ENCODE measurements around the gene TRAF4.
A peak's percentile ranks its signal among the peaks of the same experiment; 100 is the strongest.

TRAF4 gene

GRCh38 chr17:28710861-28711722, 32.7 kb upstream of the TRAF4 start:
- no peaks in the 10 kb centered on the region for H3K9me3 ChIP-seq (ENCODE audit: insufficient read depth, low read length, severe bottlenecking)
- peaks cover 4% of the 10 kb centered on the region; the same call in 1 of the 2 replicates for H3K36me3 ChIP-seq (ENCODE audit: insufficient read depth, low read length)
- DNase-seq (peak; percentile 97), ATAC-seq (ENCODE audit: insufficient read depth, low read depth) (peak; percentile 89)
- H3K27me3 ChIP-seq (ENCODE audit: insufficient read depth, low read length, poor library complexity) = no peaks in the 10 kb centered on the region
- no peaks in the 10 kb centered on the region for H4K20me1 ChIP-seq (ENCODE audit: insufficient read depth, low read length)
- H3K4me1 ChIP-seq (ENCODE audit: insufficient read depth, low read length) = peaks cover 28% of the 10 kb centered on the region
- H3K9ac ChIP-seq (ENCODE audit: low read depth, low read length) = peak overlapping the region; percentile 68
- peak overlapping the region; percentile 84 for H3K27ac ChIP-seq (ENCODE audit: low read length)
- H3K4me3 ChIP-seq (ENCODE audit: low read depth in 1 of 2, low read length in 2 of 2) = peak overlapping the region; percentile 37 to 58; a peak in 3 of 4 replicates
- H3K4me2 ChIP-seq (ENCODE audit: insufficient read depth, low read length) = peak overlapping the region; percentile 69
- peaks cover 10% of the 10 kb centered on the region for H3K79me2 ChIP-seq (ENCODE audit: insufficient read depth, low read length)
- H2AFZ ChIP-seq (ENCODE audit: low read depth, low read length) = peak overlapping the region; percentile 83
- TF ChIP-seq EZH2 (IDR thresholded peaks at IDR 0.05; ENCODE audit: borderline replicate concordance, low read depth, low read length, severe bottlenecking) = no peak

- peak within 1 kb of the TSS; percentile 83 for H2AFZ ChIP-seq (ENCODE audit: low read depth, low read length)
- ATAC-seq (ENCODE audit: insufficient read depth, low read depth) = peak; percentile 58
Observed at GRCh38 chr17:28711723-28712031, 32.1 kb upstream of the TRAF4 start, which contains the start of gene PROCA1. PROCA1 (minus strand) TSS chr17:28711888; CDS start chr17:28711660, 228 bp downstream.

GRCh38 chr17:28712032-28712704, 31.6 kb upstream of the TRAF4 start:
- Histone ChIP-seq H3K27me3 (ENCODE audit: insufficient read depth, low read length, poor library complexity) (no peaks in the 10 kb centered on the region), H3K4me1 (ENCODE audit: insufficient read depth, low read length) (peaks cover 28% of the 10 kb centered on the region), H3K4me2 (ENCODE audit: insufficient read depth, low read length) (peak overlapping the region; percentile 69), H3K4me3 (ENCODE audit: low read depth in 1 of 2, low read length in 2 of 2) (peak overlapping the region; percentile 19 to 58; a peak in 3 of 4 replicates), H3K36me3 (ENCODE audit: insufficient read depth, low read length) (no peaks in the 10 kb centered on the region), H3K27ac (ENCODE audit: low read length) (peak overlapping the region; percentile 71), H4K20me1 (ENCODE audit: insufficient read depth, low read length) (no peaks in the 10 kb centered on the region), H3K79me2 (ENCODE audit: insufficient read depth, low read length) (peaks cover 10% of the 10 kb centered on the region), H3K9ac (ENCODE audit: low read depth, low read length) (peak overlapping the region; percentile 68), H2AFZ (ENCODE audit: low read depth, low read length) (peak overlapping the region; percentile 68), H3K9me3 (ENCODE audit: insufficient read depth, low read length, severe bottlenecking) (no peaks in the 10 kb centered on the region)
- DNase-seq (peak; percentile 75), ATAC-seq (ENCODE audit: insufficient read depth, low read depth) (peak; percentile 39)
- TF ChIP-seq EZH2 (IDR thresholded peaks at IDR 0.05; ENCODE audit: borderline replicate concordance, low read depth, low read length, severe bottlenecking) (no peak), CTCF (IDR thresholded peaks at IDR 0.05; ENCODE audit: borderline replicate concordance, extremely low read depth, low read length, poor library complexity, severe bottlenecking) (peak; percentile 23)

More at GRCh38 chr17:28711723-28712031, 32.1 kb upstream of the TRAF4 start, which contains the start of gene PROCA1:
- DNase-seq = no peak
- Histone ChIP-seq H3K79me2 (ENCODE audit: insufficient read depth, low read length) (peaks cover 10% of the 10 kb centered on the region), H4K20me1 (ENCODE audit: insufficient read depth, low read length) (no peaks in the 10 kb centered on the region), H3K27me3 (ENCODE audit: insufficient read depth, low read length, poor library complexity) (no peaks in the 10 kb centered on the region), H3K4me3 (ENCODE audit: low read depth in 1 of 2, low read length in 2 of 2) (peak within 1 kb of the TSS; percentile 37 to 58; a peak in 3 of 4 replicates), H3K9ac (ENCODE audit: low read depth, low read length) (peak within 1 kb of the TSS; percentile 68), H3K4me2 (ENCODE audit: insufficient read depth, low read length) (peak within 1 kb of the TSS; percentile 69), H3K9me3 (ENCODE audit: insufficient read depth, low read length, severe bottlenecking) (no peaks in the 10 kb centered on the region), H3K27ac (ENCODE audit: low read length) (peak within 1 kb of the TSS; percentile 84), H3K36me3 (ENCODE audit: insufficient read depth, low read length) (no peaks in the 10 kb centered on the region), H3K4me1 (ENCODE audit: insufficient read depth, low read length) (peaks cover 28% of the 10 kb centered on the region)
- TF ChIP-seq CTCF (IDR thresholded peaks at IDR 0.05; ENCODE audit: borderline replicate concordance, extremely low read depth, low read length, poor library complexity, severe bottlenecking) (no peak), EZH2 (IDR thresholded peaks at IDR 0.05; ENCODE audit: borderline replicate concordance, low read depth, low read length, severe bottlenecking) (no peak)

All from DND-41 (cell line).